HG03521 (cell line): ENCODE data around the gene XPO6.

Experiments used
- ATAC-seq: cut with Tn5 transposase; IDR thresholded peaks from one replicate; pipeline ENCODE4 v1.9.1; 2021; ENCODE audit warnings: mild to moderate bottlenecking, moderate library complexity; ENCODE audit not compliant: unreplicated experiment

Gene XPO6

DNA sequence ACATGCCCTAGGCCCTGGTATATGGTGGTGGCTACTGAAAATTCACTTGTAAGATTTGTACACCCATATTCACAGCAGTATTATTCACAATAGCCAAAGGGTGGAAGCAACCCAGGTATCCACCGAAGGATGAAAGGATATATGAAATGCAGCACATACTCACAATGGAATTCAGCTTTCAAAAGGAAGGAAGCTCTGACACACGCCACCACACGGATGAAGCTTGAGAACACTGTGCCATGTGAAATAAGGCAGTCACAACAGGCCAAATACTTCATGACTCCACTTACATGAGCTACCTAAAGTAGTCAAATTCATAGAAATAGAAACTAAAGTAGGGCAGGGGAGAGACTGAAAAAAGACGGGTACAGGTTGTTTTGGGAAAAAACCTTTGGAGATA lies 2.9 kb downstream of the XPO6 start:
- ATAC-seq = no peak

DNA sequence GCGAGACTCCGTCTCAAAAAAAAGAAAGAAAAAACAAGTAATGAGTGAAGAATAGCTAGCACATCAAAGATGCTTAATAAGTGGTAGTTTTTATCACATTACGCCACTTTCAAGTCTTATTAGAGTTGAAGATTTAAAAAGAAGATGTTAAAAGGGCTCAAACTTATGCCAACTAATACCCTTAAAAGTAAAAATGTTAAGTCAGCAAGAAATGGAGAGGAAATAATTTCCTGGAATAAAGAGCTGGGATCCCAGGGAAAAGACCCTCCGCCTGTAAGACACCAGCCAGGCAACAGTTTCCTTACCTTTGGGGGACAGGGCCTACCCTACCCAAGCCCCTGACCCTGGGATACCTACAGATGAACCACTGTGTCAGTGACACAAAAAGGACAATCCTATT lies 3.6 kb downstream of the XPO6 start:
- ATAC-seq = no peak

DNA sequence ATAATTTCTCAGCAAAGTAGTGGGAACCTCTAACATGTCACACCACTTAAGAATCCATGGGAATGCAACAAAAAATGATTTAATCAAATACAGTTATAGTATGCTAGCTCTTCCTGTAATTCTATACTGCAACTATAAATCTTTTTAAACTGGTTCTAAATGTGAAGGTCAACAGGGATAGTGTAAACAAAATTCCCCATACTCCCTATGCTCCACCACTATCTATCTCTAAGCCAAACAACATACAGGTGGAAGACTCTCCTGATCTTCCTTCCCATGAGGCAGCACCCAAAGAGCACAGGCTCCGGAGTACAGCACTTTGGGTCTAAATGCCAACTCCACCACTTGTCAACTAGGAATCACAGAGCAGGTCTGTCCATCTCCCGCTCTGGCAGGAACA lies 4.4 kb downstream of the XPO6 start:
- ATAC-seq = no peak

DNA sequence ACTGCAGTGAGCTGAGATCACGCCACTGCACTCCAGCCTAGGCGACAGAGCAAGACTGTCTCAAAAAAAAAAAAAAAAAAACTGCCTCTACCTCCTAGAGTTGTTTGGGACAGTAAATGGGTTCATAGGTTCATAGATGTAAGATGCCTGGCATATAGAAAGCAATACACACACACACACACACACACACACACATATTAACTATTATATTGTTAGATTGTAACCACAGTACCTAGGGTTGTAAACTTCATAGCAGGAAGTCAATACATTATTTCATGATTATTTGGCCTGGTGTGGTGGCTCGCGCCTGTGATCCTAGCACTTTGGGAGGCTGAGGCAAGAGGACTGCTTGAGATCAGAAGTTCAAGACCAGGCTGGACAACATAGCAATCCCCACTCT lies 5.8 kb downstream of the XPO6 start:
- ATAC-seq = no peak

DNA sequence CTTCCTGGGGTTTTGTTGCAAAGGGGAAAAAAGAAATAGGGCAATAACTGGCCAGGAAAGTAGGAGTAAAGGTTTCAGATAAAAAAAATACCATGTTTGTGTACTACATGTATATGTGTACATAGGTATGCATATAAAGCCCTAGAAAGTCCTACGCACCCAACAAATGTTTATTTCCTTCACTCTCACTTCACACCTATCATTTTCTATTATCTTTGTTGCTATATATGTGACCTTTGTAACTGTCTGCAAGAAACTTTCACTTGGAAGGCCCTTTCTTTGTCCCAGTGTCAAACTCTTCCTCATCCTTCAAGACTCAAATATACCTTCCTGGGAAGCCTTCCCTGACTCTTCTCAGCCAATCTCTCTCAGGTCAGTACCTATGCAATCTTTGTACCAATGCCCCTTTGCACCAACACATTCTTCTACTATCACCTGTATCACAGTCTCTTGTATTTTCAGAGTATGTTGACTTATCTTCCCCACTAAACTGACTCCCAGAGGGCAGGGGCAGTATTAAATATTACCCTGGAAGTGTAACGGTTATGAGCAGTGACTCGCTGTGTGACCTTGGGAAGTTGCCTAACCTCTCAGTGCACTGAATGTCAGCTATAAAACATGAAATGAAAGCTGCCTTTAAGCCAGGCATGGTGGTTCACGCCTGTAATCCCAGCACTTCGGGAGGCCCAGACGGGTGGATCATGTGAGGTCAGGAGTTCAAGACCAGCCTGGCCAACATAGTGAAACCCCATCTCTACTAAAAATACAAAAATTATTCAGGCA lies 6.5 kb downstream of the XPO6 start:
- no peak for ATAC-seq

DNA sequence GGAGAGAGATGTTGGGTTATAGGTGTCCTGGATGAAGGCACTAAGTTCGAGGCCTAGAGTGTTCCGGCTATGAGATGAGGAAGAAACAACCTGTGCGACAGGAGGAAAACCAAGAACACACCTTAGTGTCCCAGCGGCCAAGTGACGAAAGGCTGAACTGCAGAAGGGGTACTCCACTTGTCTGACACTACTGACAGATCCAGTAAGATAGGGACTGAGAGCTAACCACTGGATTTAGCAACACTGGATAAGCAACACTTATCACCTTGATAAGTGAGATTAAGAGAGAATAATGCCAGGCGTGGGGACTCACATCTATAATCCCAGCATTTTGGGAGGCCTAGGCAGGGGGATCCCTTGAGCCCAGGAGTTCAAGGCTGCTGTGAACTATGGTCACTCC lies 7.1 kb downstream of the XPO6 start:
- no peak for ATAC-seq

DNA sequence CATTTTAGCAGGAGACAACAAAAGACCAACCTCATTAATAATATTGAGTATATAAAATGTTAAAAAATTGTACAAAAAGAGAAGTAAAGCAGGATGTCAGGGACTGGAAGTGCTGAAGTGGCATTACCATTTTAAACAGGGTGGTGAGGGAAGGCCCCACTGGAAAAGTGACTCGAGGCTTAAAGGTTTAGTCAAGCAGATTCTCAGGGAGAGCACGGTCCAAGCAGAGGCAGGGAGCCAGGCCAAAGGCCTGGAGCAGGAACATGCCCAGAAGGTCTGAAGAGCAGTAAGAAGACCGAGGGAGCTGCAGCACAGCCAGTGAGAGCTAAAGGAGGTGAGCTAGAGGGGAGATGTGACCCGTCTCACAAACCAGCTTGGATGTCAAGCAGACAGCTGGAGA lies 7.6 kb downstream of the XPO6 start:
- no peak for ATAC-seq

DNA sequence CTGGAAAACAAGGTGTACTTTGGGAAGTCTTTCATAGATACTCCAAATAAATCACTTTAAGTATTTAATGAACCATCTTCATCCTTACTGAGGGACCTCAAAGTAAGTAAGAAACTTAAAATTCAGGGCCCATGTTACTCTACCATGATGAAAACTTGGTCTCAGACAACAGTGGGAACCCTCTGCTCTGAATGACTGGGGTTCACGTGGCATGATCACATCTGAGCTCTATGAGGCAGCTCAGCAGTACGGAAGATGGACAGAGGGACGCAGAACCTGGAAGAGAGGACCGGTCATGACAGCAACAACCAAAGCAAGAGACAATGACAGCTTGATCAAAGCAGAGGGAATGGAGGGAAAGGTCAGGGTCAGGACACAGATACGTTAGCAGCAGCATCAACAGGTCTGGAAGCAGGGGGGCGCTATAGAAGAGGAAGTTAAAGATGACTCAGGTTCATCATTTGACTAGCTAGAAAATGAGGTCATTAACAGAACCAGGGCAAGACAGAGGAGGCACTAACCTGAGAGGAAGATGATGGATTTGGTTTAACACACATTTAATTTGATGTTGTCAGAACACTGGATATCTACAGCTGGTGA lies 9.5 kb downstream of the XPO6 start:
- ATAC-seq = no peak

DNA sequence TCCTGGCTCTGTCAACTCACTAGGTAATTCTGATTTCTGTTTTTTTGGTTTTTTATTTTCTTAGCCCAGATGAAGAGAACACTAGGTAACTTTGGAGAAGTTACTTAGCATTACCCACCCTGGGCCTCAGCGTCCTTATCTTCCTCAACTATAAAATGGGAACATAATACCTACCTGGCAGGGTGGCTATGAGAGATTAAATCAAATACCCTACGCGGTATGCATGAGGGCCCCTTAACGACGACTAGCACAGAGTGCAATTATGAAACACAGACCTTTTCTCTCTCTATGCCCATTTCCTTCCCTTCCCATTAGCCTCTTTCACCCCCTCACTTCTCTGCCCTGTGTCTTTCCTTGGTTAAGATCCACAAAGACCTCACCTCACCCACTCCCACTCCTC lies 11.1 kb downstream of the XPO6 start:
- ATAC-seq = no peak

DNA sequence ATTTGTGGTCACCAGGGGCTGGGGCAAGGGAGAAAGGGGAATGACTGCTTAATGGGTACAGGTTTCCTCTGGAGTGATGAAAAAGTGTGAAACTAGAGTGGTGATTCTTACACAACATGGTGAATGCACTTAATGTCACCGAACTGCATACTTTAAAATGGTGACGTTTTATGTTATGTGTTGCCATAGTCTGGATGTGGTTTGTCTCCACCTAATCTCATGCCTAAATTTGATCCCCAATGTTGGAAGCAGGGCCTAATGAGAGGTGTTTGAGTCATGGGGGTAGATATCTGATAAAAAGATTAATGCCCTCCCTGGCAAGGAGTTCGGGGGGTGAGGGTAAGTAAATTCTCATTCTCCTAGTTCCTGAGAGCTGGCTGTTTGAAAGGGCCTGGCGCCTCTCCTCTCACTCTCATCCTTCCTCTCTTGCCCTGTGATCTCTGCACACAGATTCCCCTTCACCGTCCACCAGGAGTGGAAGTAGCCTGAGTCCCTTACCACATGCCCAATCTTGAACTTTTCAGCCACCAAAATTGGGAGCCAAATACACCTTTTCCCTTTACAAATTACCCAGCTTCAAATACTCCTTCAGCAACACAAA lies 15.3 kb downstream of the XPO6 start:
- ATAC-seq = no peak

DNA sequence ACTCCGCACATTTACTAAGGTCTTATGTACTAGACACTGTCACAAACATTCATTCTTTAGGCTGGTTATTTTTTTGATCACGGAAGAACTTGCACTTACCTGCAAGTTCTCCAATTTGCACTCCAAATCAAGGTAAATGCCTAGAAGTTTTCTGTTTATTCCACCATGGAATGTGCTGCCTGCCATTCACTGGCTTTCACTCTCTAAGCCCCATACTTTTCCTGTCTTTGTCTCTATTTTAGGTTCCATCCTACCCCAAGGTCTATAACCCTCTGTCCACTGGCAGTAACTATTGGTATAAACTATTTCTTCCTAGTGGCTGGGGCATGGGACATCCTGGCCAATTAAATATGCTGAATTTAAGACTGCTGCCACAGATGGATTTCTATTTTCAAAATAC lies 15.9 kb downstream of the XPO6 start:
- no peak for ATAC-seq

DNA sequence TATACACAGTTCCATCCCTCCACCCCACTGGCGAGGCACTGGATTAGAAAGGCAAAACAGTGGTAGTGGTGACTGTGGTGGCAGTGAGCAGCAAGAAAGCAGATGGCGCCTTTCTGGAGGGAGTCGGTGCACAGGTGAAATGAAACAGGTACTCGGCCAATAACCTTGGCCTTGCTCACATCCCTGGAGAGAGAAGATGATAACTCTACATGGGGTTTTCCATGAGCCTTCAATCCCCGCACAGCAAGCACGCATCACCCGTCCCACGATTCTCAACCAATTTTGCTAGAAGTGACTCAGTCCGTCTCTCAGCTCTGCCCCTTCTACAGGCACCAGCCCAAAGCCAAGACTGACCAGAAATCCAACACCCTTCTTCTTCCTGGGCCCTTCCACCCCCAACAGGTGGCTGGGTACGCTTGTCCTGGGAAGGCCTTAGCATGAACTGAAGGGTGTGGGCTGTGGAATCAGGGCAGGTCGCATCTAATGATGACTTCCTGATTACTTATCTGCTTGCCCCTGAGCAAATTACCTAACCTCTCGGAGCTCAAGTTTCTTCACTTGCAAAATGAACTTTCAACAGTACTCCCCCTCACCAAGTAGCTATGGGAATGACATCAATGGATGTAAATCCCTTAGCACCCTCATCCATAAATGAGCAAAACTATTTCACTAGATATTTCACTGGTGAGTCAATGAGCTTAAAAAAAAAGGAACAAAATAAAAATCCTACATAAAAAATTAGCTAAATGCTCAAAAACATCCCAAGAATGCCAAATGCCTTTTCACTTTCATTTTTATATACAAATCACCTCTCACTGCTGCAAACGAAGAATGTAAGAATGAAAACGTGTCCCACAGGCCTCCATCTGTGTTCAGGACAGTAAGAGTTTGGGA lies 18.0 kb downstream of the XPO6 start:
- ATAC-seq = peak; percentile 22

DNA sequence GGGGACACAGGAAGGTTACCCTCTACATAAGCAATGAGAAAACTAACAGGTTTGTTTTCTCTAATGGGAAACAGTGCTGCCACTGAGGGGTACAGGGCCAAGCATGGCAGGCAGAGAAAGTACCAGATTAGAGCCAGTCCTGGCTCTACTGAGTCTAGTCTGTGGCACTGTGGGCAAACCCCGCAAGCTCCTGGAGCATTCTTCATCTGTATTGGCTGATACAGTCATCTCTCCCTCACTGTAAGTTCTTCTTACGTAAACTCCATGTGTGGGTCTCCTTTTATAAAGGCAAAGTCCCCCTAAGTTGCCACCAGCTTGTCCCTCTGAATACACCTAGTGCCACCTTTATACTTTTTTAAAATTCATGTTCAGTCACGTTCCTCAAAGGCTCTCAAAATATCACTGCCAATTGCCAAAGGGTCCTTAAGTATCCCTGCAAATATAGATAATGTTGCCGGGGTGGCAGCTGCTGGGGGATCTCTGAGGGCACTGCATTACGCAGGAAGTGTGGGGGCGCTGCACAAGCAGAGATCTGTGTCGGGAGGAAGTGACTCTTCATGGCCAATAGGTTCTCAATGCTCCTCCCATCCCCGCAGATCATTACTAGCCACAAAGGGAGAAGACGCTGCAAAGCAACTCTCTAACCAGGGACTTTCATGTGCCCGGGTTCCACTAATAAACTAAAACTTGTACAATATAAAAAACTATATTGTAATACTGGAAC lies 18.8 kb downstream of the XPO6 start:
- peak; percentile 39 for ATAC-seq

DNA sequence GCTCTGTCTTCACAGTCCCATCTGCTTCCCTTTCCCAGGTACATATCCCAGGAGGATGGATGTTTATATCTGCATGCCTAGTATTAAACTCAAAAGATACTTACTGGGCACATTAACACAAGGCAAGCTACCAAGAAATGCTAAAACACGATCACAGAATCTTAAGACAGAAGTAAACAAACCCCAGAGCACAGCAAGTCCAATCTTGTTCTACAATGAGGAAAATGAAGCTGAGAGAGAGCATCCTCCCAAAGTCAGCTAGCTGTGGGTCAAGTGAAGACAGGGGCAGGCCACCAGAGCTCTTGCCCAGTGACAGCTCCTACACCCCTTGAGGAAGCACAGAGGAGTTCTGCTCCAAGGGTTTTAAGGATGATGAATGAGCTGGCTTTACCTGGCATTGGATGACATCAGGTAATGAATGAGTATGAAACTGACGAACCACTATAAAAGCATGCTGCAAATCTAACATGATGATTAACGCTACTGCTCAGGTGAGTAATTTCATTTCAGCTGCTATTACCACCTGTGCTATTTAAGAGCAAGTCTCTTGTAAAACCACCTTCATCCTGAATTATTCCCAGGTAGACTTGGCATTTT lies 20.3 kb downstream of the XPO6 start:
- ATAC-seq = no peak

DNA sequence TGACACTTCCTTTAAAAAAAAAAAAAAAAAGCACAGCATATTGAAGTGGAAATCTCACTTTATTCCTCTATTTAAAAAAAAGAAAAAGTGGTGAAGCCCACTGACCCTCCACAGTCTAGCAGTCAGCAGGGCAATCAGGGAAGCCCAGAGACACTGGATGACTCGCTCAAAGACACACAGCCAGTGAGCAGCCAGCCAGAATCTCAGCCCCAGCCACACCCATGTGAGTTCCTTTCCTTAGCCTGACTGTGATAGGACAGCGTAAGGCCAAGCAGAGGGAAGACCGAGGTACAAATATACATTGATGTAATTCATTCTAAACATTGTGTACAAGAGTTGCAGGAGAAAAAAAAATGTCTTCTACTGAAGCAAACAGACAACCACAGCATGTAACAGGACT lies 22.5 kb downstream of the XPO6 start:
- no peak for ATAC-seq

DNA sequence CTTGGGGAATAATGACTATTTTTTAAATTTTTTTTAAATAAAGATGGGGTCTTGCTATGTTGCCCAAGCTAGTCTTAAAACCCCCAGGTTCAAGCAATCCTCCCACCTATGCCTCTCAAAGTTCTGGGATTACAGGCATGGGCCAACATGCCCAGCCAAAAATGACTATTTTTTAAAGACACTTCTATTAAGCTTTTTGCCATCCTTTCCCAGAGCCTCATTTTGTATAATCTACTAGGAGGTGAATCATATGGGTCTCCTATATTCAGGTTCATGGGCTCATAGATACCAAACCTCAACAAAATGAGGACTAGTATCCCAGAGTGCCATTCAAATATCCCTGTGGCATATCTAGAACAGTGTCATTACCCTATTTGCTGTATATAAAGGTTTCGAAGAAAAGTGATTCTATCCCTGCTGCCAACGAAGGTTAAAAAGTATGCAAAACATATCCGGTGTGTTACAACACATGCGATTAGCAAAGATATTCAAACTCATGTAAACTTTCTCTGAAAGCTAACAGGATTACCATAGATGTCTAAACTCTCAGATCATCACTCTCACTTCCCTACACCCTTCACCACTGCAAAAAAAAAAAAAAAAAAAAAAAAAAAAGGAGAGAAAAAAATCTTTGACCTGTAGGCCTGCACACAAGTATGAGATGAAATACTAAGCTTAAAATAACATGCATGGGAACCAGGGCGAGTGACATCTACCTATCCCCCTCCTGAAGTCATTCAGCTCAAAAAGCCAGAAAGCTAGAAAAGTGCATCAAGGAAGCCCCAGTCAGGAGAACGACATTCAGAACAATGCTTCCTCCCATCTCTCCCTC lies 23.5 kb downstream of the XPO6 start:
- peak; percentile 74 for ATAC-seq

DNA sequence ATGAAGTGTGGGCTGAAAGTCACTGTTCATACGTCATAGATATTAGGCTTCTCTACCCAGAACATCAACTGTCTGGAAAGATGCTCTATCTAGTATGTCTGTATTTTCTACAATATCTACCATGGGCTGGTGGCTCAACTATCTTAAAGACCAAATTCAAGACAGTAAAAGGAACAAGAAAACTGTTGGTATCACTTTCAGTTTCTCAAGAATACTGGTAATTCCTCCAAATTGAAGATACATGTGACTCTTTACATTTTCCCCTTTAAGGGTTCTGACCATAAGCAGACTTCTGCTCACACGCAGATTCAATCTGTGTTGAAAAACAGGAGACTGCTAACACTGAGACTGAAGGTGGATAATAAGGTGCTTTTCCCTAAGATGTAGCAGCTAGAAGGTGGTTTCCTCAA lies 24.2 kb downstream of the XPO6 start:
- peak; percentile 40 for ATAC-seq

DNA sequence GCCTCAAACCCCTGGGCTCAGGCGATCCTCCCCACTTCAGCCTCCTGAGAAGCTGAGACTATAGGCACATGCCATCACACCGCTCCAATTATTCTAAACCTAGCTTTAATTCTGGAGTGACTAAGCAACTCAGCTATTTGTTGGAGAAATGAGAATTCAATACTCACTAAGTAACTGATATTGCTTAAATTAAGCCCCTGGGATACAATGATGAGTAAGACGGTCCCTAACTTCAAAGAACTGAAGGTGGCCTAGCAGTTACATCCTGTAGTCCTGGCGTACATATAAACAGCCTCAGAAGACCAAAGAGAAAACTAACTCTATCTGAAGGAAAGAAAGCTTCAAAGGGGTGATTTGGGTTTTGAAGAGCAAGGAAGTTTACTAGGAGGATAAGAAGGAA lies 25.0 kb downstream of the XPO6 start:
- ATAC-seq = no peak

DNA sequence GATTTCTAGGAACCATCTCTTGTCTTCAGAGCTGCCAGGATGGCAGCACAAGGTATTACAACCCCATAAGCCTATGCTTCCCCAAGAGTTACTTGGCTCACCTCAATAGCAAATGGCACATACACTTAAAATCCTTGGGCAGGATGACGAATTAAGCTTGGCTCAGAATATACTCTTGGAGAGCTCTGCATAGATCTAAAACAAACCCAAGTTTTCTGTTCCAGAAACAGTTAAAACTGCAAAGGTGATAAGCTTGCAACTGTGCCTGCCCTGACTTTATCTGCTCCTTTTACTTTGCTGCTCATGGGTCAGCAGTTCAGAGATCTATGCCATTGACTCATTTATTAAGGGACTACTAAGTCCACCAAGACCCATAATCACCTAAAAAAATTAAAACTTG lies 26.1 kb downstream of the XPO6 start:
- no peak for ATAC-seq

DNA sequence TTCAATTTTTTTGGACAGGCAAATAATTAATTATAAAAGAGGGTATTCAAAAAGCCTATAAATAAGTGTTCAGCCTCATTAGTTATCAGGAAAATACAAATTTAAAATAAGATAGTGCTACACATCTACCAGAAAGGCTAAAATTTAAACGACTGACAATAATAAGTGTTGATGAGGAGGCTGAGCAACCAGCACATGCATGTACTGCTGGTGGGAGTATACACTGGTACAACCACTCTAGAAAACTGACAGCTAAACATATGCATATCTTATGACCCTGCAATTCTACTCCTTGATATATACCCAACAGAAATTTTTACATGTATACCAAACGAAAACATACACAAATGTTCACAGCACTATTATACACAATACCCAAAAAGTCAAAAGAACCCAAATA lies 27.1 kb downstream of the XPO6 start:
- ATAC-seq = no peak
